Neural cell (in vitro differentiated cells): ENCODE measurements around the gene PTCSC3. TPM values are rescaled to one million over a fixed set of nuclear protein-coding genes. Genes with fewer than 3 reads are reported as not detected.

Source experiments
- H2AFZ ChIP-seq: fragments of 200-600, 300-800 bp; sonication (generic), shearing (Covaris generic); 2 replicates; pipeline ENCODE4 v1.6.0; 2014; ENCODE audit warnings: low read depth, mild to moderate bottlenecking, antibody characterized with exemption, low read length, moderate library complexity
- H3F3A ChIP-seq: fragments of 200-600 bp; shearing (Covaris generic); 2 replicates; pipeline ENCODE4 v1.6.1; 2016; ENCODE audit warnings: mild to moderate bottlenecking, moderate library complexity, mixed read lengths, antibody characterized with exemption, low read length; ENCODE audit not compliant: insufficient read depth, poor library complexity, severe bottlenecking
- H3K27ac ChIP-seq: fragments of 200-600, 300-800 bp; sonication (generic), shearing (Covaris generic); 2 replicates; pipeline ENCODE4 v1.5.1; 2014; ENCODE audit warnings: mild to moderate bottlenecking, low read length, moderate library complexity
- H3K27me3 ChIP-seq: fragments of 300-800, 200-600 bp; sonication (generic), shearing (Covaris generic); 2 replicates; pipeline ENCODE4 v1.6.0; 2014; ENCODE audit warnings: mild to moderate bottlenecking, low read depth, low read length, moderate library complexity; ENCODE audit not compliant: insufficient read depth
- H3K36me3 ChIP-seq: fragments of 300-800, 200-600 bp; sonication (generic), shearing (Covaris generic); 2 replicates; pipeline ENCODE4 v1.5.1; 2014; ENCODE audit warnings: mild to moderate bottlenecking, antibody characterized with exemption, low read length, moderate library complexity; ENCODE audit not compliant: insufficient read depth
- H3K4me2 ChIP-seq: fragments of 300-800, 200-600 bp; sonication (generic), shearing (Covaris generic); 2 replicates; pipeline ENCODE4 v1.6.0; 2014; ENCODE audit warnings: mild to moderate bottlenecking, low read length
- H3K4me3 ChIP-seq: fragments of 300-800, 200-600 bp; sonication (generic), shearing (Covaris generic); 2 replicates; pipeline ENCODE4 v1.5.1; 2014; ENCODE audit warnings: mild to moderate bottlenecking, low read length, moderate library complexity
- H3K79me2 ChIP-seq: fragments of 200-600 bp; shearing (Covaris generic); replicated peaks from 2 replicates; pipeline ENCODE4 v1.6.0; 2014; ENCODE audit warnings: mild to moderate bottlenecking, low read length, moderate library complexity; ENCODE audit not compliant: insufficient read depth
- H3K9ac ChIP-seq: fragments of 300-800, 200-600 bp; sonication (generic), shearing (Covaris generic); 2 replicates; pipeline ENCODE4 v1.6.1; 2016; ENCODE audit warnings: mild to moderate bottlenecking, low read length, mixed read lengths
- H3K9me2 ChIP-seq: fragments of 200-600 bp; shearing (Covaris generic); 2 replicates; pipeline ENCODE4 v1.6.1; 2016; ENCODE audit warnings: mild to moderate bottlenecking, low read length, mixed read lengths; ENCODE audit not compliant: insufficient read depth
- H3K9me3 ChIP-seq: fragments of 200-600, 300-800 bp; sonication (generic), shearing (Covaris generic); 2 replicates; pipeline ENCODE4 v1.6.1; 2016; ENCODE audit warnings: mild to moderate bottlenecking, mixed run types, low read length, moderate library complexity, mixed read lengths
- H4K20me1 ChIP-seq: fragments of 200-600 bp; shearing (Covaris generic); 2 replicates; pipeline ENCODE4 v1.6.1; 2016; ENCODE audit warnings: mild to moderate bottlenecking, mixed run types; ENCODE audit not compliant: insufficient read depth
- CTCF ChIP-seq: fragments of 450-650 bp; IDR thresholded peaks from 2 replicates; pipeline ENCODE4 v1.5.1; 2014; ENCODE audit warnings: antibody characterized with exemption, mild to moderate bottlenecking, moderate library complexity; ENCODE audit not compliant: poor library complexity, severe bottlenecking
- EP300 ChIP-seq: fragments of 450-650 bp; conservative IDR thresholded peaks from 2 replicates; pipeline ENCODE4 v1.6.1; 2014; ENCODE audit warnings: antibody characterized with exemption, mild to moderate bottlenecking, moderate library complexity; ENCODE audit not compliant: poor library complexity, severe bottlenecking
- EZH2 ChIP-seq: fragments of 200-600, 300-800 bp; shearing (Covaris generic), sonication (generic); IDR thresholded peaks from 2 replicates; pipeline ENCODE4 v1.6.1; 2014; ENCODE audit warnings: antibody characterized with exemption, low read length, borderline replicate concordance, mild to moderate bottlenecking; ENCODE audit not compliant: insufficient read depth, poor library complexity, severe bottlenecking
- MXI1 ChIP-seq: fragments of 450-650 bp; conservative IDR thresholded peaks from 2 replicates; pipeline ENCODE4 v1.6.1; 2014; ENCODE audit warnings: antibody characterized with exemption, mild to moderate bottlenecking; ENCODE audit not compliant: poor library complexity, severe bottlenecking
- POLR2AphosphoS5 ChIP-seq: IDR thresholded peaks from 2 replicates; pipeline ENCODE4 v1.6.1; 2012
- RAD21 ChIP-seq: fragments of 450-650 bp; conservative IDR thresholded peaks from 2 replicates; pipeline ENCODE4 v1.6.1; 2014; ENCODE audit warnings: antibody characterized with exemption, mild to moderate bottlenecking, moderate library complexity
- REST ChIP-seq: IDR thresholded peaks from 2 replicates; pipeline ENCODE4 v1.6.1; 2012; ENCODE audit warnings: borderline replicate concordance
- SMC3 ChIP-seq: fragments of 450-650 bp; conservative IDR thresholded peaks from 2 replicates; pipeline ENCODE4 v1.6.1; 2014; ENCODE audit warnings: antibody characterized with exemption, mild to moderate bottlenecking, moderate library complexity; ENCODE audit not compliant: poor library complexity
- TAF1 ChIP-seq: IDR thresholded peaks from 2 replicates; pipeline ENCODE4 v1.6.1; 2012; ENCODE audit warnings: low read depth
- polyA plus RNA-seq: library from polyadenylated mRNA; depleted of rRNA; stranded (reverse); fragments of >200 nt; gene quantifications from 2 replicates; pipeline ENCODE4 v1.2.3, GENCODE V29; 2014

Gene PTCSC3
- polyA plus RNA-seq, 1 donor from 2014 or later = not detected

GRCh38 chr14:36097356-36097755, 79.2 kb downstream of the PTCSC3 start:
- Histone ChIP-seq H3K9me2 (no peaks in the 10 kb centered on the region), H4K20me1 (no peaks in the 10 kb centered on the region), H3K79me2 (no peaks in the 10 kb centered on the region), H3K4me3 (no peak overlapping the region), H3K9me3 (no peaks in the 10 kb centered on the region), H3K27ac (no peak overlapping the region), H3K9ac (no peak overlapping the region), H3K27me3 (no peaks in the 10 kb centered on the region), H2AFZ (no peak overlapping the region), H3K36me3 (no peaks in the 10 kb centered on the region), H3K4me2 (no peak overlapping the region), H3F3A (no peaks in the 10 kb centered on the region)
- TF ChIP-seq CTCF (no peak), EZH2 (no peak)

- H3K9ac ChIP-seq = no peak overlapping the region
- H3F3A ChIP-seq = no peaks in the 10 kb centered on the region
- no peak overlapping the region for H2AFZ ChIP-seq
- no peaks in the 10 kb centered on the region for H3K9me3 ChIP-seq
- H3K36me3 ChIP-seq = no peaks in the 10 kb centered on the region
- H3K27me3 ChIP-seq = no peaks in the 10 kb centered on the region
- no peaks in the 10 kb centered on the region for H3K9me2 ChIP-seq
- H3K4me3 ChIP-seq = no peak overlapping the region
- no peaks in the 10 kb centered on the region for H3K79me2 ChIP-seq
- H4K20me1 ChIP-seq = no peaks in the 10 kb centered on the region
- no peak overlapping the region for H3K27ac ChIP-seq
- no peak for TF ChIP-seq EP300
- TF ChIP-seq RAD21 = no peak
- H3K4me2 ChIP-seq = no peak overlapping the region
Observed at GRCh38 chr14:36096090-36096489, 80.4 kb downstream of the PTCSC3 start.

GRCh38 chr14:36094963-36095362, 81.6 kb downstream of the PTCSC3 start:
- H3K36me3 ChIP-seq = no peaks in the 10 kb centered on the region
- no peaks in the 10 kb centered on the region for H3K9me3 ChIP-seq
- no peaks in the 10 kb centered on the region for H3K79me2 ChIP-seq
- no peaks in the 10 kb centered on the region for H3K9me2 ChIP-seq
- H3K27me3 ChIP-seq = no peaks in the 10 kb centered on the region
- no peak overlapping the region for H3K4me2 ChIP-seq
- no peaks in the 10 kb centered on the region for H3F3A ChIP-seq
- H3K4me3 ChIP-seq = no peak overlapping the region
- H3K9ac ChIP-seq = no peak overlapping the region
- no peak overlapping the region for H3K27ac ChIP-seq
- TF ChIP-seq CTCF (no peak), POLR2AphosphoS5 (no peak), REST (no peak), MXI1 (no peak), RAD21 (no peak), EZH2 (no peak), TAF1 (no peak), SMC3 (no peak), EP300 (no peak)
- no peak overlapping the region for H2AFZ ChIP-seq
- no peaks in the 10 kb centered on the region for H4K20me1 ChIP-seq
